PC-3 (cell line): ENCODE measurements around the gene TXNDC12. TPM values are rescaled to one million over a fixed set of nuclear protein-coding genes. Genes with fewer than 3 reads are reported as not detected.

ENCODE experiments used
- ATAC-seq: fragments of 200-7000 bp; cut with Tn5 transposase; 2 replicates; pipeline ENCODE4 v1.9.1; 2020; ENCODE audit warnings: mild to moderate bottlenecking, moderate library complexity
- BruUV-seq: library from RNA; stranded (reverse); fragments of 400-500 nt; replicated peaks from 2 replicates; lab custom pipeline; 2021; lab: Mats Ljungman, UMichigan
- CTCF ChIA-PET: fragments of 300-600 bp; sonication (Branson Sonifier 250); formaldehyde crosslinking; loops from one replicate; lab custom pipeline; 2022; ENCODE audit warnings: antibody characterized with exemption; lab: Charles Lee
- POLR2A ChIA-PET: fragments of 300-600 bp; sonication (Branson Sonifier 250); formaldehyde crosslinking; loops from one replicate; lab custom pipeline; 2022; ENCODE audit warnings: antibody characterized with exemption; ENCODE audit not compliant: unreplicated experiment; lab: Charles Lee
- DNase-seq: peaks from one replicate; pipeline ENCODE4 v3.0.0-alpha.2; 2015
- H2AFZ ChIP-seq: fragments of 300-600 bp; sonication (generic); 2 replicates; pipeline ENCODE4 v1.6.0; 2016; ENCODE audit warnings: antibody characterized with exemption, low read length
- H3F3A ChIP-seq: fragments of 300-600 bp; sonication (generic); one replicate; pipeline ENCODE4 v1.6.0; 2017; ENCODE audit warnings: antibody characterized with exemption, low read length, control low read depth, mild to moderate bottlenecking; ENCODE audit not compliant: unreplicated experiment
- H3K27ac ChIP-seq: fragments of 300-600 bp; sonication (generic); 2 replicates; pipeline ENCODE4 v1.5.1; 2016; ENCODE audit warnings: mild to moderate bottlenecking, low read length
- H3K27me3 ChIP-seq: fragments of 300-600 bp; sonication (generic); 2 replicates; pipeline ENCODE4 v1.6.1; 2016; ENCODE audit warnings: low read length, mixed read lengths
- H3K36me3 ChIP-seq: fragments of 300-600 bp; sonication (generic); 2 replicates; pipeline ENCODE4 v1.6.1; 2016; ENCODE audit warnings: low read depth, mixed run types, low read length, mixed read lengths
- H3K4me1 ChIP-seq: fragments of 300-600 bp; sonication (generic); 2 replicates; pipeline ENCODE4 v1.5.1; 2016; ENCODE audit warnings: low read length; ENCODE audit not compliant: insufficient read depth
- H3K4me2 ChIP-seq: fragments of 300-600 bp; sonication (generic); 2 replicates; pipeline ENCODE4 v1.6.0; 2016; ENCODE audit warnings: low read length
- H3K4me3 ChIP-seq: fragments of 300-600 bp; sonication (generic); 2 replicates; pipeline ENCODE4 v1.5.1; 2016; ENCODE audit warnings: mild to moderate bottlenecking, low read length, mixed read lengths
- H3K79me2 ChIP-seq: fragments of 300-600 bp; sonication (generic); 2 replicates; pipeline ENCODE4 v1.6.1; 2017; ENCODE audit warnings: low read length, mixed read lengths
- H3K9ac ChIP-seq: fragments of 300-600 bp; sonication (generic); 2 replicates; pipeline ENCODE4 v1.6.0; 2016; ENCODE audit warnings: mild to moderate bottlenecking, low read length
- H3K9me2 ChIP-seq: fragments of 300-600 bp; sonication (generic); replicated peaks from 2 replicates; pipeline ENCODE4 v1.6.1; 2016; ENCODE audit warnings: mixed run types, low read length, mixed read lengths
- H3K9me3 ChIP-seq: fragments of 300-600 bp; sonication (generic); 2 replicates; pipeline ENCODE4 v1.6.1; 2016; ENCODE audit warnings: low read length, mixed read lengths
- H4K20me1 ChIP-seq: fragments of 300-600 bp; sonication (generic); 2 replicates; pipeline ENCODE4 v1.6.1; 2016; ENCODE audit warnings: low read length, mixed read lengths
- EZH2 ChIP-seq: fragments of 300-600 bp; sonication (generic); IDR thresholded peaks from one replicate; pipeline ENCODE4 v1.6.1; 2017; ENCODE audit warnings: antibody characterized with exemption, mild to moderate bottlenecking, low read length; ENCODE audit not compliant: unreplicated experiment
- EZH2phosphoT487 ChIP-seq: fragments of 300-600 bp; sonication (generic); IDR thresholded peaks from 2 replicates; pipeline ENCODE4 v1.6.1; 2018; ENCODE audit warnings: mild to moderate bottlenecking, antibody characterized with exemption, low read length, borderline replicate concordance
- intact Hi-C: fragments of 100-400 bp; cut with micrococcal nuclease; formaldehyde crosslinking; loops from 2 replicates; pipeline ENCODE4 v1.9.0; 2023
- total RNA-seq: library from RNA; depleted of rRNA; stranded (reverse); fragments of >200 nt; gene quantifications from 2 replicates; pipeline ENCODE4 v1.2.3, GENCODE V29; 2014
- TF ChIP-seq, protein P1 (sequence below): fragments of 300-600 bp; sonication (generic); conservative IDR thresholded peaks from 2 replicates; pipeline ENCODE4 v1.5.1; 2017; ENCODE audit warnings: antibody characterized with exemption, low read depth, mild to moderate bottlenecking, low read length

Gene TXNDC12
- total RNA-seq, 1 experiment from 2014 or later, result 36.8 TPM

DNA sequence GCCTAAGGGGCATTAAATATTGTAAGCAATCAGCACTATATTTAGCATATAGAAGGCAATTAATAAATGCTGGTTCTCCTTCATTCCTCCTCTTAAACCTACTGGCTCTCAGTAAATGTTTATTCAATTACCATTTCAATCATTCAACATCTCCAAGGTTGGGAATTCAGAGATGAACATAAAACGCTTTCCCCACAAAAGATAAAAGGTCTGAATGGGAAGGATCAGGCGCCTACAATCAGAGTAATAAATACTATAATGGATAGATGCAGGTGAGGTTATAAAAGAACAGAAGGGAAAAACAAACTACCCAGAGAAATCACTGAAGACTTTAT is 21.0 kb downstream of the TXNDC12 start:
- TF ChIP-seq, protein P1, sequence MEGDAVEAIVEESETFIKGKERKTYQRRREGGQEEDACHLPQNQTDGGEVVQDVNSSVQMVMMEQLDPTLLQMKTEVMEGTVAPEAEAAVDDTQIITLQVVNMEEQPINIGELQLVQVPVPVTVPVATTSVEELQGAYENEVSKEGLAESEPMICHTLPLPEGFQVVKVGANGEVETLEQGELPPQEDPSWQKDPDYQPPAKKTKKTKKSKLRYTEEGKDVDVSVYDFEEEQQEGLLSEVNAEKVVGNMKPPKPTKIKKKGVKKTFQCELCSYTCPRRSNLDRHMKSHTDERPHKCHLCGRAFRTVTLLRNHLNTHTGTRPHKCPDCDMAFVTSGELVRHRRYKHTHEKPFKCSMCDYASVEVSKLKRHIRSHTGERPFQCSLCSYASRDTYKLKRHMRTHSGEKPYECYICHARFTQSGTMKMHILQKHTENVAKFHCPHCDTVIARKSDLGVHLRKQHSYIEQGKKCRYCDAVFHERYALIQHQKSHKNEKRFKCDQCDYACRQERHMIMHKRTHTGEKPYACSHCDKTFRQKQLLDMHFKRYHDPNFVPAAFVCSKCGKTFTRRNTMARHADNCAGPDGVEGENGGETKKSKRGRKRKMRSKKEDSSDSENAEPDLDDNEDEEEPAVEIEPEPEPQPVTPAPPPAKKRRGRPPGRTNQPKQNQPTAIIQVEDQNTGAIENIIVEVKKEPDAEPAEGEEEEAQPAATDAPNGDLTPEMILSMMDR, result no peak
- TF ChIP-seq EZH2phosphoT487 (no peak), EZH2 (no peak)
- H3K79me2 ChIP-seq, result peaks cover 35% of the 10 kb centered on the region
- H2AFZ ChIP-seq, result peak overlapping the region; percentile 95
- peak overlapping the region; percentile 97 for H3K4me3 ChIP-seq
- CTCF ChIA-PET, result no interaction called here
- peaks cover 15% of the 10 kb centered on the region for H4K20me1 ChIP-seq
- peaks cover 2% of the 10 kb centered on the region; the same call in 1 of the 2 replicates for H3K36me3 ChIP-seq
- H3K9me3 ChIP-seq, result no peaks in the 10 kb centered on the region
- ATAC-seq (no peak), DNase-seq (no peak)
- H3K9me2 ChIP-seq, result no peaks in the 10 kb centered on the region
- POLR2A ChIA-PET, result interaction anchor here (0.7 kb wide), 1 partner anchor 21 kb away, joined by 6 read pairs; no protein-coding TSS in a partner anchor
- H3K4me2 ChIP-seq, result peak overlapping the region; percentile 91
- H3F3A ChIP-seq, result no peaks in the 10 kb centered on the region
- TSS peak; percentile 78 for BruUV-seq
- H3K9ac ChIP-seq, result peak overlapping the region; percentile 92
- intact Hi-C loops, result no loop called here
- H3K27me3 ChIP-seq, result no peaks in the 10 kb centered on the region
- H3K27ac ChIP-seq, result no peak overlapping the region
- peaks cover 15% of the 10 kb centered on the region for H3K4me1 ChIP-seq

DNA sequence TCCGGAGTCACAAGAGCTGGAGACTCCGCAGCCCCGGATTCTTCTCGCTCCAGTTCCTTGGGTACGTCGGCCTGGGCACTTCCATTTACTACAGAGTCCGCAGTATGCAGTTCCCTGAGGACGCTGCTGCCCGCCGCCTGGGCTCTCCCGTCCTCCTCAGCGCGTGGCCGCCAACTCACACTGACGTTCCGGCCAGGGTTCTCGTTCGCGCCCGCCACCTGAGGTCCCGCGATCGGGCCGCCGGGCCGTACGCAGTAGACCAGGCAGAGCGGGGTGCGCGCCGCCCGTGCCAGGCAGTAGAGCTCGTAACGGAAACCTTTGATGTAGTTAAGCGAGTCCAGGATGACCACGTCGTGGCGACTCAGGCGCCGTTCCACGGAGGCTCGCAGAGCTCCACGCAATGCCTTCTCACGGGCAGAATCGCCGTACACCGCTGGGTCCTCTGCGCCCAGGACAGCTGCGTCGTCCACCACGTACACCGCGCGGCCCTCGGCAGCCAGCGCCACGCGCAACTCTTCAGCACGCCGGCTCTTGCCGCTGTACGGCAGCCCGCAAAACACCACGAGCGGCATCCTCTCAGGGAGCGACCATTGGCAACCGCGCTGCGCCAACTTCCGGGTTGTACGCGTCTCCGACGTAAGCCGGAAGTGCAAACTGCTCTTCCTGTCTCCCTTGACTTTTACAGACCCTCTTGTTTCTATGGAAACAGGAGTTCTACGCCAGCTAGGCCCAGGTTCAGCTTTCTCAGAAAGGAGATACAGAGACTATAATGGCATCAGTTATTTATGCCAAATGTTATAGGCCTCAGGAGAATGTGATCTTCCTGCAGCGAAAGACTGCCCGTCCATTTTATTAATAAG is 21.6 kb downstream of the TXNDC12 start, which contains the start of gene KTI12:
TSS of gene KTI12 (minus strand) at position 621 of the 860 bp plus-strand sequence. CDS start at position 572, 49 bp downstream.
- peak within 1 kb of the TSS; percentile 97 for H3K4me3 ChIP-seq
- no peaks in the 10 kb centered on the region; the same call in 1 of the 2 replicates for H3K36me3 ChIP-seq
- H2AFZ ChIP-seq, result peak within 1 kb of the TSS; percentile 95
- H3K27me3 ChIP-seq, result no peaks in the 10 kb centered on the region
- peak within 1 kb of the TSS; percentile 91 for H3K4me2 ChIP-seq
- ChIA-PET CTCF (no interaction called here), POLR2A (no interaction called here)
- no peaks in the 10 kb centered on the region for H3K9me3 ChIP-seq
- H3F3A ChIP-seq, result no peaks in the 10 kb centered on the region
- BruUV-seq, result TSS peak; percentile 66
- TF ChIP-seq EZH2, result no peak
- TF ChIP-seq, protein P1, result no peak
- TF ChIP-seq EZH2phosphoT487, result no peak
- no peaks in the 10 kb centered on the region for H3K9me2 ChIP-seq
- ATAC-seq (peak; percentile 84), DNase-seq (peak; percentile 86)
- peaks cover 35% of the 10 kb centered on the region for H3K79me2 ChIP-seq
- peak within 1 kb of the TSS; percentile 92 for H3K9ac ChIP-seq
- intact Hi-C loops, result loop anchor here (1.0 kb wide), 1 partner anchor 23 kb away; the partner anchor contains the start of gene BTF3L4
- peaks cover 15% of the 10 kb centered on the region for H4K20me1 ChIP-seq
- peaks cover 15% of the 10 kb centered on the region for H3K4me1 ChIP-seq
- peak within 1 kb of the TSS; percentile 59 for H3K27ac ChIP-seq

DNA sequence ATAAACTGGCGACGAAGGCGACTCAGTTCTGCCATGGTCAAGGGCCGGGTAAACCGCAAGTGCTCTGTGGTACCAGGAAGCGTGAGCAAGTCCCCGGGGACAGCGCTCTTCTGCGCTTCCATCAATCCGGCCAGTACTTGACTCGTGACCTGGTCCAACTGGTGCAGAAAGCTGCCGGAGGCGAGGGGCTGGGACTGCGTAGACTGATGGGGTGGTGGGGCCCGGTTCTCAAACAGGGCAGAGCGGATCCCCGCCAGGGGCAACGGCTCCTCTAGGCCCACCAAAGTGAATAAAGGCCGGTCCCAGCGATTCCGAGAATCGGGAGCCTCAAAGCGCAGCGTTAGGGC is 22.2 kb downstream of the TXNDC12 start:
- intact Hi-C loops, result loop anchor here (1.0 kb wide), 1 partner anchor 24 kb away; the partner anchor contains the start of gene BTF3L4

More for the DNA sequence above, 22.2 kb downstream of the TXNDC12 start:
- H3K9me2 ChIP-seq, result no peaks in the 10 kb centered on the region
- H3K4me2 ChIP-seq, result peak overlapping the region; percentile 91
- peaks cover 35% of the 10 kb centered on the region for H3K79me2 ChIP-seq
- H3K4me3 ChIP-seq, result peak overlapping the region; percentile 97
- peak; percentile 45 for DNase-seq
- H4K20me1 ChIP-seq, result peaks cover 15% of the 10 kb centered on the region
- BruUV-seq, result no TSS peak
- H3K9ac ChIP-seq, result peak overlapping the region; percentile 92
- H2AFZ ChIP-seq, result peak overlapping the region; percentile 95; the same call in 1 of the 2 replicates
- ATAC-seq, result peak; percentile 64
- no peaks in the 10 kb centered on the region for H3K9me3 ChIP-seq
- peak overlapping the region; percentile 59; the same call in 1 of the 2 replicates for H3K27ac ChIP-seq
- peaks cover 15% of the 10 kb centered on the region for H3K4me1 ChIP-seq
- ChIA-PET POLR2A (no interaction called here), CTCF (no interaction called here)
- H3F3A ChIP-seq, result no peaks in the 10 kb centered on the region
- H3K27me3 ChIP-seq, result no peaks in the 10 kb centered on the region
- H3K36me3 ChIP-seq, result no peaks in the 10 kb centered on the region
- TF ChIP-seq, protein P1, result no peak
- TF ChIP-seq EZH2phosphoT487 (no peak), EZH2 (no peak)
